ENCODE data around the gene CEBPZ. TPM values are rescaled to one million over a fixed set of nuclear protein-coding genes. Genes with fewer than 3 reads are reported as not detected.

CEBPZ gene
- total RNA-seq, 2 donors from 2014 or later = 20.8 to 33.6 TPM

DNA sequence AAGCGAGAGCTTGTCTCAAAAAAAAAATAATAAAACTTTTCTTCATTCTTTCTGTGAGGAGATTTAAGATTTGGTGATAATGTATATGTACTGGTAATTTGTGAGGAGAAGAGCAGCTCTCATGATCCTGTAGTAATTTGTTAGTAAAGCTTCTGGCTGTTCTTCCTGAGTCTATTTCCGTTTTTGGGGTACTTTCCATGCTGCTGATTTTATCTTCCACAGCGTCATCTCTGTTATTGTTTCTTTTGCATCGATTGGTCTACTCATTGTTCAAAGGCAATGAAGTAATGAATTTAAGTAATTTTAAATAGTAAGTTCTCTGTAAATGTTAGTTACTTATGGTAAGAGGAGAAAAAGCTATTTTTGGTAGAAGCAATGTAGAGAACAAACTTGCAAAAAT, 12.0 kb upstream of the CEBPZ start:
- no peak overlapping the region for H3K27ac ChIP-seq
- DNase-seq (no peak), ATAC-seq (no peak)
- 84 to 93% methylated on average over 4 of the region's 4 CpGs for WGBS, 2 donors
- no peaks in the 10 kb centered on the region for H3K9me3 ChIP-seq
- no peaks in the 10 kb centered on the region for H3K27me3 ChIP-seq
- H3K36me3 ChIP-seq (replicated peaks in 1 of 2; ENCODE audit: insufficient read depth in 1 of 2, low read depth in 2 of 2) = peaks cover 2 to 25% of the 10 kb centered on the region in 2 donors
- TF ChIP-seq, protein P1, sequence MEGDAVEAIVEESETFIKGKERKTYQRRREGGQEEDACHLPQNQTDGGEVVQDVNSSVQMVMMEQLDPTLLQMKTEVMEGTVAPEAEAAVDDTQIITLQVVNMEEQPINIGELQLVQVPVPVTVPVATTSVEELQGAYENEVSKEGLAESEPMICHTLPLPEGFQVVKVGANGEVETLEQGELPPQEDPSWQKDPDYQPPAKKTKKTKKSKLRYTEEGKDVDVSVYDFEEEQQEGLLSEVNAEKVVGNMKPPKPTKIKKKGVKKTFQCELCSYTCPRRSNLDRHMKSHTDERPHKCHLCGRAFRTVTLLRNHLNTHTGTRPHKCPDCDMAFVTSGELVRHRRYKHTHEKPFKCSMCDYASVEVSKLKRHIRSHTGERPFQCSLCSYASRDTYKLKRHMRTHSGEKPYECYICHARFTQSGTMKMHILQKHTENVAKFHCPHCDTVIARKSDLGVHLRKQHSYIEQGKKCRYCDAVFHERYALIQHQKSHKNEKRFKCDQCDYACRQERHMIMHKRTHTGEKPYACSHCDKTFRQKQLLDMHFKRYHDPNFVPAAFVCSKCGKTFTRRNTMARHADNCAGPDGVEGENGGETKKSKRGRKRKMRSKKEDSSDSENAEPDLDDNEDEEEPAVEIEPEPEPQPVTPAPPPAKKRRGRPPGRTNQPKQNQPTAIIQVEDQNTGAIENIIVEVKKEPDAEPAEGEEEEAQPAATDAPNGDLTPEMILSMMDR (IDR thresholded peaks at IDR 0.05) = no peak
- TF ChIP-seq POLR2A (IDR thresholded peaks at IDR 0.05) = no peak
- intact Hi-C loops (cut with DNase I) = no loop called here
- no peaks in the 10 kb centered on the region for H3K4me1 ChIP-seq
- no peak overlapping the region for H3K4me3 ChIP-seq

DNA sequence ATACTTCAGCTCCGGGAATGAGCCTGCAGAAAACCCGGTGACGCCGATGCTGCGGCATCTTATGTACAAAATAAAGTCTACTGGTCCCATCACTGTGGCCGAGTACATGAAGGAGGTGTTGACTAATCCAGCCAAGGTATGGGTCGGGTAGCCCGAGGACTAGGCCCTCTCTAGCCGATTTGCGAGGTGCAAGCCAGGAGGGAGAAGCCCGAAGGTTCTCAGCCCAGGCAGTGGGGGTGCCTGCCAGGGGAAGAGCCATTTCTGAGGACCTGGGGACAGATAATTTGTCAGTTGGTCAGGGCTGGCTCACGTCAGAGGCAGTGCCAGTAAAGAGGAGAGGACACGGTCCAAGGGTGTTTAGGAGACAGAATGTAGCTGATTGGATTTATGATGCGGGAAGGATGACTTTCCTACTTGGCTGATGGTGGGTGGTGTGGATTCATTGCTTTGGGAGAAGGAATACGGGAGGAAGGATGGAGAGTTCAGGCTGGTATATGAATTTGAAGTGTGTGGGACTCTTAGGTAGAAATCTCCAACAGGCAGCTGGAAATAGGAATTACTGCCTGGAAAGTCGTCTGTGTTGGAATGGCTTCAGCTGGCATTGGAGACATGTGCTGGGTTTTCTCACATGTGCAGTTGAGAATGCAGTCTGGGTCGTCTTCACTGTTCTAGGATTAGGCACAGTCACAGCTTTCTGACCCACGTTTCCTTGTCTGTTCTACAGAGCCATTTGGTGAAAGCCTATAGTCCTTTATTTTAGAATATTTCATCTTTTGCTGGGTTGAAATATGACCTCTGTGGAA, 936 bp upstream of the CEBPZ start:
- peaks cover 24% of the 10 kb centered on the region for H3K4me1 ChIP-seq
- peak overlapping the region; percentile 66 to 78 for H3K4me3 ChIP-seq
- TF ChIP-seq, protein P1 (IDR thresholded peaks at IDR 0.05) = no peak
- TF ChIP-seq POLR2A (IDR thresholded peaks at IDR 0.05) = no peak
- no peaks in the 10 kb centered on the region for H3K27me3 ChIP-seq
- DNase-seq = peak in 3 of 4 donors; percentile 8 to 15 (median 11)
- peak overlapping the region; percentile 76 to 94 (median 84) for H3K27ac ChIP-seq
- 10 to 12% methylated on average over 17 to 18 of the region's 18 CpGs for WGBS, 2 donors
- peak; percentile 18 for ATAC-seq
- no peaks in the 10 kb centered on the region for H3K9me3 ChIP-seq
- intact Hi-C loops (cut with DNase I) = no loop called here
- H3K36me3 ChIP-seq (replicated peaks in 1 of 2; ENCODE audit: insufficient read depth in 1 of 2, low read depth in 2 of 2) = peaks cover 5 to 6% of the 10 kb centered on the region in 2 donors

DNA sequence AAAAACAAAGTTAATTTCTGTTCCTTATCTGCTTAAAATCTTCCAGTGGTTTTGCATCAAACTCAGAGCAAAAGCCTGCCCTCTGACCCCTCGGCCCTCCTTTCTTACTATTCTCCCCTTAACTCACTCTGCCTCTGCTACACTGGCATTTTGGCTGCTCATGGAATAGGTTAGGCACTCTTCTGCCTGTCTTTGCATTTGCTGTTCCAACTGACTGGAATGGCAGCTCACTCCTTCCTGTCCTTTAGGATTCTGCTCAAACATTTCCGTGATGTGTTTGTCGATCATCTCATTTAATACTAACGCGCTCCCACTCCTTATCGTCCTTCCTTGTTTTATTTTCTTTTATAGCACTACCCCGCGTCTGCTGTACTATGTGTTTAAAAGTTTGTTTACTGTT, 815 bp downstream of the CEBPZ start:
- Histone ChIP-seq H3K27me3 (no peaks in the 10 kb centered on the region), H3K36me3 (replicated peaks in 1 of 2; ENCODE audit: insufficient read depth in 1 of 2, low read depth in 2 of 2) (peaks cover 5 to 6% of the 10 kb centered on the region in 2 donors), H3K9me3 (no peaks in the 10 kb centered on the region), H3K4me1 (peaks cover 28% of the 10 kb centered on the region), H3K27ac (peak overlapping the region; percentile 76 to 94 (median 84)), H3K4me3 (peak overlapping the region; percentile 66 to 78)
- TF ChIP-seq, protein P1 (IDR thresholded peaks at IDR 0.05) = no peak
- no peak for TF ChIP-seq POLR2A (IDR thresholded peaks at IDR 0.05)
- DNase-seq (no peak), ATAC-seq (no peak)
- intact Hi-C loops (cut with DNase I) = no loop called here
- WGBS, 2 donors = 0 to 1% methylated on average over 8 of the region's 8 CpGs

DNA sequence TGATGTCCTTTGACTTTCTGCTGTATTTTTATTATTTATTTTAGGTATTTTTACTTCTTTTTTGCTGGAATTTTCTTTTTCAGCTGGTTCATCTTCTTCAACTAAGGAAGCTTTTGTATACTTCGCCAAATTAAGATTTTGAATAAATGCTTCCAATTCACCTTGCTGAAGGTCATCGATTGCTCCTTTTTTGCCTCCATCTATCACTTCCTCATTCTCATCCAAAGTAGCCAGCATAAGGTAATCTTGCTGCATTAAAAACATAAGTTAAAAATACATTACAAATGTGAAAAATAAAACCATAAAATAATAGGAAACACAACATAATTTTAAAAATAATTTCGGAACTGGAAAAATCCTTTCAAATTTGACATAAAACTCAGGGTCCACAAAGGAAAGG, 2.6 kb downstream of the CEBPZ start:
- no peak for ATAC-seq

More for the DNA sequence above, 2.6 kb downstream of the CEBPZ start:
- 88 to 92% methylated on average over 3 of the region's 3 CpGs for WGBS, 2 donors
- TF ChIP-seq, protein P1 (IDR thresholded peaks at IDR 0.05) = no peak
- TF ChIP-seq POLR2A (IDR thresholded peaks at IDR 0.05) = no peak
- no peaks in the 10 kb centered on the region for H3K9me3 ChIP-seq
- DNase-seq = no peak
- H3K36me3 ChIP-seq (replicated peaks in 1 of 2; ENCODE audit: insufficient read depth in 1 of 2, low read depth in 2 of 2) = peaks cover 5 to 6% of the 10 kb centered on the region in 2 donors
- intact Hi-C loops (cut with DNase I) = no loop called here
- no peak overlapping the region for H3K27ac ChIP-seq
- no peak overlapping the region for H3K4me3 ChIP-seq
- H3K4me1 ChIP-seq = peaks cover 28% of the 10 kb centered on the region
- H3K27me3 ChIP-seq = no peaks in the 10 kb centered on the region

Data from body of pancreas (tissue), 4 donors.